ENCODE data around the gene SURF1. TPM values are rescaled to one million over a fixed set of nuclear protein-coding genes. Genes with fewer than 3 reads are reported as not detected.
A peak's percentile ranks its signal among the peaks of the same experiment; 100 is the strongest.

The SURF1 gene
- polyA plus RNA-seq, 10 donors, result 22.7 to 37.5 (median 29.5) TPM

DNA sequence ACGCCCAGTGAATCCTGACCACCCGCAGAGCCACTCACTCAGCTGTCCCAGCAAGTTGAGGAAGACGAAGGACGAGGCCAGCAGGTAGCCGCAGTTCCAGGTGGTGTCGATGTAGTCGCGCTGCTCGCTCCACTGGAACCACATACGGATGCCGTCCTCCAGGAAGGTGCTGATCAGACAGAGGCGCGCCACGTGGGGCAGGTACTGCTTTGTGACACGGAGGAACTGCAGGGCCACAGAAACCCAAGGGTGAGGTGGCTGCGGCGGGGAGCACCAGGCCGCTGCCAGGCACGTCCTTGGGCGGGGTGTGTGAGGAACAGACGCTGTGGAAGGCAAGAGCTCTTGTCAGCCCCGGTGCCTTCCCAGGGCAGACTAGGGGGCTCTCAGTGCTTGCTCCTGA is 10.9 kb upstream of the SURF1 start:
- DNase-seq, result no peak

- DNase-seq, result no peak
These were observed 10.1 kb upstream of the SURF1 start for GRCh38 chr9:133366435-133366834.

DNA sequence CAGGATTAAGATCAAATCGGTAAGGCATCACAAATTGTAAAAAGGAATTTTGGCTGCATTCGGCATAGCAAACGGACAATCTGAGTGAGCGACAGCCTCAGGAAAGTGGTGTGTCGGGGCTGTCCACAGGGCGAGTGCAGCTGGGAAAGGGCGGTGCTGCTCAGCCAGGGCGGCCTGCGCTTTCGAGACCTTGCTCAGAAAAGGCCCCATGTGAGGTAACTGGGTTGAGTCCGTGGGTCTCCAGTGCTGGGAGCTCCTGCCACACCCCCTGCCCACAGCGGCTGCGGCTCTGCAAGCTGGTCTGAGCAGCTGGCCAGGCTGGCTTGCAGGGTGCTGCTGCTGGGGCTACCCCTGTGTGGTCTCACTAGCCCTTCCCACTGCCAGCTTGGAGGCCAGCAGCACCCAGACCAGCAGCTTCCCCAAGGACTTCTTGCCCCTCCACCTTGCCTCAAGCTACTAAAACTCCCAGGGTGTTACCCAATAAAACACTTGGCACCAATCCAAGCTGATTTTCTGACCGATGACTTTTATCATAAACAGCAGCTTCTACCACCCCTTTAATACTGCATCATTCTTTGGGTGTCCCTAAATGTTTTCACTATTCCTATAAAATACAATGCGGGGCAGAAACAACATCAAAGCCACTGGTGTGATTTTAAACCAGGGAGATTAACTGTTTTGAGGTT is 6.2 kb upstream of the SURF1 start:
- DNase-seq, result no peak

GRCh38 chr9:133361507-133362092 is 5.3 kb upstream of the SURF1 start:
- DNase-seq, result no peak

GRCh38 chr9:133360400-133361393 is 4.4 kb upstream of the SURF1 start:
- no peak for DNase-seq

- DNase-seq, result peak in 1 of 3 donors; percentile 35
These were observed 3.3 kb upstream of the SURF1 start for GRCh38 chr9:133359399-133360175.

DNA sequence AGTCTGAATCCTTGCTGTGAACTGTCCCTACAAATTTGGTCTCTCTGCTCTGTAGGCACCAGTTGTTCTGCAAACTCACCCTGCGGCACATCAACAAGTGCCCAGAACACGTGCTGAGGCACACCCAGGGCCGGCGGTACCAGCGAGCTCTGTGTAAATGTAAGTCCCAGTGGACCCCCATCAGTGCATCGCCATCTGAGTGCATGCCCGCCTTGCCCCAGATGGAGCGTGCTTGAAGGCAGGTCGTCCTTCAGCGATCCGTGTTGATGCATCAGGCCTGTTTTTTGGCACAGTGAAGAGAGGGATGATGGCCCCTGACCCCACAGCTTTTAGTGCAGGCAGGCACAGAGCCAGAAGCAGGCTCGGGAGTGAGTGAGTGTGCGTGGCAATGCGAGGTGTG is 1.4 kb upstream of the SURF1 start:
- DNase-seq, result no peak

DNA sequence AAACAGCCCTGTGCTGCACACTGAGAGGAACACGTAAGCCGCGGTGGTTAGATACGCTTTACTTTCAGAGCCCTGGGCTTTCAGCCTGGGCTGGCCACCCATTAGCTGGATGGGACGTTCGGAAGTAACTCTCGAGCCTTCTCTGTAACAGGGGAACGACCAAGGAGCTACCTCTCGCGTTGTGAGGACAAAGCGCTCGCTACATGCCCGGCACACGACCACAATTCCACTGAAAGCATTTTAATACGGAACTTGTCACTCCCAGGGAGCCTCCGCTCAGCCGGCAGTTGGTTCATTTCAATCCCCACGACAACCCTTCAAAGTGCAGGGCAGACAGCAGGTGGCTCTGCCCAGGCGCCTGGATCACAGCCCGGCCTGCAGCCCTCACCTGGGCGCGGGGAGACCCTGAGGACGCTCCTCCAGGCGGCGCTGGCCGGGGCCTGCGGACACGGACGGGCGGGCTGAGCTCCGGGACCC is 368 bp downstream of the SURF1 start:
- no peak for DNase-seq

DNA sequence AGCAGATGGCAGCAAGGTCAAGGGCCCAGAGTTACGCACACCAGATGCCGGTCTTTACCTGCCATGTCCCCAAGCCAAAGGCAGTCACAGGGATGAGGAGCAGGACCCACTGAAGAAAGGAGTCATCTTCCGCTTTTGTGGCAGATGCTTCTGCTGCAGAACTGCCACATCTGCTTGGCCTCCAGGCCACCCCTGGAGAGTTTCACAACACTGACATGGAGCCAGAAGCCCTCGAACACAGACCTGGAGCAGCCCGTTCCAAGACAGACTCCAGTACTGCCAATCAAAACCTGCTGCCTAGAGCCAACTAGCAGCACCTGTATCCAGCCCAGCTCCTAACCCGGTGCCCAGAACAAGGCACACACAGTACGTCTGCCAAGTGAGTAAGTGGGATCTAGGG is 1.5 kb downstream of the SURF1 start:
- no peak for DNase-seq

DNA sequence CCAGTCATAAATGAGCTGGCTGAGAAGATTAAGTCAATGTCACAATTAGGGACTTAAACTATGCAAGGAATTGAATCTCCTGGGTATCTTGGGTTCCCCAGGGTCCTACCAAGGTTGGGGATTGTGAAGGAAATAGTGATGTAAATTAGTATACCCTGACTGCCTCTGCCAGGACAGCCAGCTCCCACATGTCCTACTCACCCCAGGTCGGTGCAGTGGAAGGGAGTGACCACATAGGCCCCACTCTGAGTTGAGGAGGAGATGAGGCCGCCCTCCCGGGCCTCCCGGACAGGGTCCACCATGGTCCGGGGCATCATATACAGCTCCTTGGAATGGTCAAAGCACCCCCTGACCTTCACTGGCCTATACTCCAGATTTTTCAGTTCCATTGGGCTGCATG is 2.7 kb downstream of the SURF1 start:
- DNase-seq, result no peak

GRCh38 chr9:133352635-133353340 is 3.5 kb downstream of the SURF1 start:
- no peak for DNase-seq

- DNase-seq, result no peak
These were observed 4.2 kb downstream of the SURF1 start for GRCh38 chr9:133351908-133352634.

- no peak for DNase-seq
These were observed 4.8 kb downstream of the SURF1 start for GRCh38 chr9:133351526-133351907.

- DNase-seq, result no peak
These were observed 6.2 kb downstream of the SURF1 start for GRCh38 chr9:133349965-133350616.

DNA sequence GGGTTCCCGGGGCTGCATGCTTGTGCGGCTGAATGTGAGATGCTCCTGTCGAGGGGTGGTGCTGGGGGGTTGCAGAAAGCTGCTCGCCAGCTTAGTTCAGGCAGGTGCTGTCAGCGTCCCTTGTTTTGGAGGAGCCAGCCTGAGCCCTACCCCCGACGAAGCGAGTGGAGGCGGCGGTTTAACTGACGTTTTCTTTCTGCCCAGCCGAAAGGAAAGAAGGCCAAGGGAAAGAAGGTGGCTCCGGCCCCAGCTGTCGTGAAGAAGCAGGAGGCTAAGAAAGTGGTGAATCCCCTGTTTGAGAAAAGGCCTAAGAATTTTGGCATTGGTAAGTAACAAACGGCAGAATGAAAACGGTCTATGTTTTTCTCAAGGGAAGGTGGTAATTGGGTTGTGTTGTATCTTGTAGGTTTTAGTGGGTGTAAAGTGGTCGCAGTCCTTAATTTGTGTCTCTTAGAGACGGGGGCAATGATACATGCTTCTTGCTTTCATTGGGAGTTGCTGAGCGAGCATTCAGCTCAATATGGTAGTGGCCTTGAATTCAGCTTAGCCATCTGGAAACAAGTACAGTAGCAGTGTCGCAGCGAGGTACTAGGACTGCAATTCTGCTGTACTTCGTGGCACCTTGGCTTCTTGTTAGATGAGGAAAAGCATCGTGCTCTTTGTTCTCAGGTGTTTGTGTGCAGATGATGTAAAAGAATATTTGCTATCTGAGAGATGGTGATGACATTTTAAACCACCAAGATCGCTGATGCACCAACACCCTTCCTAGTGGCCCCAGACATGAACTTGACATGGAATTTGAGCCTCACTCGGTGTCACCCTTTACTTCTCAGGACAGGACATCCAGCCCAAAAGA is 7.3 kb downstream of the SURF1 start:
- no peak for DNase-seq

- DNase-seq, result peak; percentile 97 to 99 (median 97)
These were observed 8.1 kb downstream of the SURF1 start, which contains the start of the genes MED22 and RPL7A for GRCh38 chr9:133347985-133348717. MED22 (minus strand) TSS chr9:133348131; CDS start chr9:133346662, 1,469 bp downstream. RPL7A (plus strand) TSS chr9:133348218; CDS start chr9:133348244, 26 bp downstream.

GRCh38 chr9:133347515-133347984 is 8.7 kb downstream of the SURF1 start:
- peak; percentile 29 to 72 (median 50) for DNase-seq

All from muscle of back (tissue), 11 donors.